Activated B cell treated with CpG ODN at 0.5 μM for 24 hours (primary cell): ENCODE measurements around the gene C11orf52. TPM values are rescaled to one million over a fixed set of nuclear protein-coding genes. Genes with fewer than 3 reads are reported as not detected.
A peak's percentile ranks its signal among the peaks of the same experiment; 100 is the strongest.

Source experiments
- ATAC-seq: fragments of 200-7000 bp; cut with Tn5 transposase; one replicate; pipeline ENCODE4 v1.10.0; 2021; ENCODE audit warnings: low read depth, mild to moderate bottlenecking, moderate library complexity
- CTCF ChIA-PET: fragments of 350-600 bp; sonication (Branson Sonifier 250); formaldehyde crosslinking; loops from one replicate; lab custom pipeline; 2021; ENCODE audit warnings: antibody characterized with exemption; lab: Charles Lee
- POLR2A ChIA-PET: fragments of 350-600 bp; sonication (Branson Sonifier 250); formaldehyde crosslinking; loops from one replicate; lab custom pipeline; 2021; ENCODE audit warnings: antibody characterized with exemption; lab: Charles Lee
- DNase-seq: peaks from one replicate; pipeline ENCODE4 v3.0.0; 2022
- H3K27ac Mint-ChIP-seq: one replicate; pipeline ENCODE4 v1.8.0; 2020; ENCODE audit warnings: mixed read lengths
- H3K27me3 Mint-ChIP-seq: one replicate; pipeline ENCODE4 v1.8.0; 2021; ENCODE audit warnings: mixed read lengths
- H3K36me3 Mint-ChIP-seq: one replicate; pipeline ENCODE4 v1.8.0; 2021; ENCODE audit warnings: low read depth, mixed read lengths
- H3K4me1 Mint-ChIP-seq: one replicate; pipeline ENCODE4 v1.8.0; 2021; ENCODE audit warnings: mixed read lengths
- H3K4me3 Mint-ChIP-seq: one replicate; pipeline ENCODE4 v1.8.0; 2020; ENCODE audit warnings: mild to moderate bottlenecking, mixed read lengths
- H3K9me3 Mint-ChIP-seq: one replicate; pipeline ENCODE4 v1.8.0; 2020; ENCODE audit warnings: mixed read lengths
- CTCF ChIP-seq: fragments of 200-600 bp; IDR thresholded peaks from one replicate; pipeline ENCODE4 v1.8.0; 2022; ENCODE audit warnings: antibody characterized with exemption, mild to moderate bottlenecking
- intact Hi-C: fragments of 100-400 bp; cut with micrococcal nuclease; formaldehyde crosslinking; loops from one replicate; pipeline ENCODE4 v1.15.1; 2024
- total RNA-seq: library from RNA; stranded (reverse); gene quantifications from 2 replicates; pipeline ENCODE4 v1.2.3, GENCODE V29; 2022

Gene C11orf52
- total RNA-seq, 1 donor from 2014 or later: not detected

GRCh38 chr11:111871693-111872161 lies 47.0 kb upstream of the C11orf52 start:
- intact Hi-C loops: loop anchor here (1.0 to 10.0 kb wide), 8 partner anchors 8 to 1437 kb away; partner anchors contain the start of genes CFAP68, DLAT, FDXACB1 and PPP2R1B
- H3K4me1 Mint-ChIP-seq: peaks cover 13% of the 10 kb centered on the region
- no peaks in the 10 kb centered on the region for H3K9me3 Mint-ChIP-seq
- DNase-seq (no peak), ATAC-seq (no peak)
- H3K27me3 Mint-ChIP-seq: no peaks in the 10 kb centered on the region
- peaks cover 36% of the 10 kb centered on the region for H3K36me3 Mint-ChIP-seq
- CTCF ChIA-PET: interaction anchor here (0.6 to 2.3 kb wide), 5 partner anchors 9 to 575 kb away, joined by 3 to 5 read pairs (median 4); partner anchors contain the start of gene PPP2R1B
- no peak for TF ChIP-seq CTCF
- POLR2A ChIA-PET: interaction anchor here (0.5 to 2.4 kb wide), 14 partner anchors 8 to 355 kb away, joined by 3 to 19 read pairs (median 4); partner anchors contain the start of genes CFAP68, DLAT, PPP2R1B and PTS
- H3K27ac Mint-ChIP-seq: peak overlapping the region; percentile 92
- peak overlapping the region; percentile 93 for H3K4me3 Mint-ChIP-seq

GRCh38 chr11:111878385-111878848 lies 40.3 kb upstream of the C11orf52 start:
- H3K27me3 Mint-ChIP-seq: no peaks in the 10 kb centered on the region
- ATAC-seq: peak; percentile 1
- H3K4me3 Mint-ChIP-seq: peak overlapping the region; percentile 96
- ChIA-PET CTCF (interaction anchor here (0.8 to 1.7 kb wide), 4 partner anchors 48 to 337 kb away, joined by 3 to 6 read pairs (median 4); no protein-coding TSS in a partner anchor), POLR2A (interaction anchor here (0.8 to 1.1 kb wide), 2 partner anchors 48 to 61 kb away, joined by 3 to 7 read pairs; no protein-coding TSS in a partner anchor)
- TF ChIP-seq CTCF: no peak
- no peaks in the 10 kb centered on the region for H3K9me3 Mint-ChIP-seq
- no peak for DNase-seq
- peaks cover 17% of the 10 kb centered on the region for H3K4me1 Mint-ChIP-seq
- H3K27ac Mint-ChIP-seq: peak overlapping the region; percentile 100
- intact Hi-C loops: loop anchor here (2.0 to 10.0 kb wide), 6 partner anchors 276 to 1581 kb away; partner anchors contain the start of genes BCO2, PTS, RDX and SIK2
- peaks cover 28% of the 10 kb centered on the region for H3K36me3 Mint-ChIP-seq

GRCh38 chr11:111878849-111879636 lies 39.7 kb upstream of the C11orf52 start, which contains the start of the genes CFAP68 and FDXACB1:
TSS of gene CFAP68 (plus strand) at chr11:111879541. CDS start at chr11:111879561, 20 bp downstream.
TSS of gene FDXACB1 (minus strand) at chr11:111879165. CDS start at chr11:111879132, 33 bp downstream.
- H3K36me3 Mint-ChIP-seq: peaks cover 31% of the 10 kb centered on the region
- peaks cover 17% of the 10 kb centered on the region for H3K4me1 Mint-ChIP-seq
- ATAC-seq: peak; percentile 88
- peak within 1 kb of the TSS; percentile 100 for H3K27ac Mint-ChIP-seq
- intact Hi-C loops: loop anchor here (1.0 to 10.0 kb wide), 13 partner anchors 8 to 1582 kb away; partner anchors contain the start of genes ALG9, BCO2, DLAT and NKAPD1
- peak; percentile 59 for TF ChIP-seq CTCF
- ChIA-PET CTCF (interaction anchor here (1.1 to 1.5 kb wide), 3 partner anchors 47 to 401 kb away, joined by 3 read pairs; no protein-coding TSS in a partner anchor), POLR2A (interaction anchor here (0.8 to 1.2 kb wide), 3 partner anchors 8 to 60 kb away, joined by 3 to 10 read pairs (median 6); partner anchors contain the start of gene ALG9)
- peak; percentile 88 for DNase-seq
- H3K4me3 Mint-ChIP-seq: peak within 1 kb of the TSS; percentile 96
- H3K27me3 Mint-ChIP-seq: no peaks in the 10 kb centered on the region
- H3K9me3 Mint-ChIP-seq: no peaks in the 10 kb centered on the region

- ATAC-seq: no peak
These were observed 39.1 kb upstream of the C11orf52 start for GRCh38 chr11:111879637-111879960.

More at GRCh38 chr11:111879637-111879960, 39.1 kb upstream of the C11orf52 start:
- H3K4me3 Mint-ChIP-seq: peak overlapping the region; percentile 96
- H3K27ac Mint-ChIP-seq: peak overlapping the region; percentile 100
- H3K4me1 Mint-ChIP-seq: peaks cover 17% of the 10 kb centered on the region
- no peak for TF ChIP-seq CTCF
- intact Hi-C loops: loop anchor here (1.0 to 10.0 kb wide), 13 partner anchors 8 to 1582 kb away; partner anchors contain the start of genes ALG9, BCO2, DLAT and NKAPD1
- no peaks in the 10 kb centered on the region for H3K9me3 Mint-ChIP-seq
- no peak for DNase-seq
- peaks cover 31% of the 10 kb centered on the region for H3K36me3 Mint-ChIP-seq
- ChIA-PET POLR2A (interaction anchor here (0.6 to 1.2 kb wide), 3 partner anchors 9 to 124 kb away, joined by 3 to 10 read pairs (median 6); partner anchors contain the start of gene ALG9), CTCF (interaction anchor here (1.1 to 2.7 kb wide), 2 partner anchors 47 to 401 kb away, joined by 3 to 12 read pairs; no protein-coding TSS in a partner anchor)
- H3K27me3 Mint-ChIP-seq: no peaks in the 10 kb centered on the region
